NCI-H2081 treated with DMSO at 0.1 percent for 48 hours (cell line): ENCODE results near the gene PTPRF.

Experiments
- DNase-seq: peaks from one replicate; lab custom pipeline; 2025; lab: John Stamatoyannopoulos, UW

PTPRF gene

DNA sequence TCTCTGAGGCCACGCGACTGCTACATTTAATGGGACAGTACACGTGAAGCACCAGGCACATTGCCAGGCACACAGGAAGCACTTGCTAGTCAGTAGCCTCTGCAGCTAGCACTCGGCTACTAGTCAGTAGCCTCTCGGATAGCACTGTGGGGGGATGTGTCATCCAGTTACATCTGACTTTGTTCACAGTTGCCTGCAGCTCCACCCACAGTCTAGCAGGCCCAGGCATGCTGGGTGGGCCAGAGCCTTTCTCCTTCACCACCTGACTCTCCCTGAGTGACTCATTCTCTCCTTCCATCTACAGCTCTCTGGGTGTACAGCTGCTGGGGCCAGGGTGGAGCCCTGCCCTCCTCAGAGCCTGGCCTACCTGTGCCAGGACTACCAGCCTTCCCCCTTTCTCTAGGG lies 51.5 kb downstream of the PTPRF start:
- no peak for DNase-seq

- DNase-seq: no peak
Observed at GRCh38 chr1:43583058-43583457, 52.4 kb downstream of the PTPRF start.

- DNase-seq: no peak
Observed at GRCh38 chr1:43584204-43584603, 53.5 kb downstream of the PTPRF start.

- DNase-seq: no peak
Observed at GRCh38 chr1:43585557-43585956, 54.9 kb downstream of the PTPRF start.

- no peak for DNase-seq
Observed at GRCh38 chr1:43586136-43586731, 55.6 kb downstream of the PTPRF start.

GRCh38 chr1:43587001-43587400 lies 56.3 kb downstream of the PTPRF start:
- DNase-seq: no peak

GRCh38 chr1:43587594-43587993 lies 56.9 kb downstream of the PTPRF start:
- DNase-seq: no peak

DNA sequence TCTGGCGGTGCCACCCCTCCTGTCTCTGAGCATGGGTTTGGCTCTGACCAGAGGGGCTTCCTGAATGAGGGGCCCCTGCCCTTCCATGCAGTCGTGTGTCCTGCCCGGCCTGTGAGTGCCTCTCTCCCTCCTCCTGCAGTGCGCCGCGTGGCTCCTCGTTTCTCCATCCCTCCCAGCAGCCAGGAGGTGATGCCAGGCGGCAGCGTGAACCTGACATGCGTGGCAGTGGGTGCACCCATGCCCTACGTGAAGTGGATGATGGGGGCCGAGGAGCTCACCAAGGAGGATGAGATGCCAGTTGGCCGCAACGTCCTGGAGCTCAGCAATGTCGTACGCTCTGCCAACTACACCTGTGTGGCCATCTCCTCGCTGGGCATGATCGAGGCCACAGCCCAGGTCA lies 57.9 kb downstream of the PTPRF start:
- DNase-seq: no peak

GRCh38 chr1:43590388-43590925 lies 59.8 kb downstream of the PTPRF start:
- DNase-seq: no peak

DNA sequence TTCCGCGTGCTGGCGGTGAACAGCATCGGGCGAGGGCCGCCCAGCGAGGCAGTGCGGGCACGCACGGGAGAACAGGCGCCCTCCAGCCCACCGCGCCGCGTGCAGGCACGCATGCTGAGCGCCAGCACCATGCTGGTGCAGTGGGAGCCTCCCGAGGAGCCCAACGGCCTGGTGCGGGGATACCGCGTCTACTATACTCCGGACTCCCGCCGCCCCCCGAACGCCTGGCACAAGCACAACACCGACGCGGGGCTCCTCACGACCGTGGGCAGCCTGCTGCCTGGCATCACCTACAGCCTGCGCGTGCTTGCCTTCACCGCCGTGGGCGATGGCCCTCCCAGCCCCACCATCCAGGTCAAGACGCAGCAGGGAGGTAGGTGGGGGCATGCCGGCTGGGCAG lies 60.5 kb downstream of the PTPRF start:
- no peak for DNase-seq

- no peak for DNase-seq
Observed at GRCh38 chr1:43592051-43592665, 61.5 kb downstream of the PTPRF start.

DNA sequence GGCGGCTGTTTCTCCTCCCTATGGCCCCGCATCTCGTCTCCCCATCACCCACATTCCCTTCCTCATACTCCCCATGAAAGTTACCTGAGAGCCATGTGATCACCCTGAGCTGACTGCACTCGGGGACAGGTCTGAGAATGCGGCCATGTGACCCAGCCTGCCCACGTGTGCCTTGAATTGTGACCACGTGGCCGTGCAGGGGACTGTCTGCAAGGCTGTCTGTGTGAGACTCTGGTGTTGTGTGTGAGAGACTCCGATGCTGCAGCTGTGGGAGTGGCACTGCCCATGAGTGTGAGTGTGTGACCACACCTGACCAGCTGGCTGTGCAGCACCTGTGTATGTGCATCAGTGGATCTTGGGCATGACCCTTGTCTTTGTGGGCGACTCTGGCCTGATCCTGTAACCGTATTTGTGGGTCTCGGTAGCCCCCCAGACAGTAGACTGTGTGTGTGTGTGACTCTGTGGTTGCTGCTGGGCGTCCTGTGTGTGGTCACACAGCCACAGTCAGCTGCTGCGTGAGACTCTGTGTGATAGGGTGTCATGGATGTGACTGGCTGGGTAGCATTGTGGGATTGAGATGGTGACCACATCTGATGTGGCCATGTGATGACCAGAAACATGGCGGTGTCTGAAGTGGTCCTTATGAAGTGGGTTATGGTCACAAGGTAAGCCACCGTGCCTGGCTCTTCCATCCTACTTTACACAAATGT lies 62.4 kb downstream of the PTPRF start:
- DNase-seq: no peak

DNA sequence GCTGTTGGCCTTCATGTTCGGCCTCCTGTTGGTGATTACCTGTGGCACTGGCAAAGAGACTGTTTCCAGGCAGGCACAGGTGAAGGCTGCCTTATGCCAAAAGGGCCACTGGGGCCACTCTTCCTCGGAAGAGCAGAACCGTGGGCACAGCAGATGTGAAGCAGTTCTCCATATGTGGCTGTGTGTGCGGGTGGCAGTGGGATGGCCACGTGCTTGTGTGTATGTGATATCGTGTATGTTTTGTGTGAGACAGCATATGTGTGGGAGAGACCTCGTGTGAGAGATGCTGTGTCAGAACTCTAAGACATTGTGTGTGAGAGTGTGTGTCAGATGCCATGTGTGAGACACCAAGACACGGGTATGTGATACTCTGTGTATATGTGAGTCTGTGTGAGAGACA lies 65.9 kb downstream of the PTPRF start:
- DNase-seq: no peak

GRCh38 chr1:43597028-43597427 lies 66.3 kb downstream of the PTPRF start:
- DNase-seq: no peak

- no peak for DNase-seq
Observed at GRCh38 chr1:43597721-43598120, 67.0 kb downstream of the PTPRF start.

DNA sequence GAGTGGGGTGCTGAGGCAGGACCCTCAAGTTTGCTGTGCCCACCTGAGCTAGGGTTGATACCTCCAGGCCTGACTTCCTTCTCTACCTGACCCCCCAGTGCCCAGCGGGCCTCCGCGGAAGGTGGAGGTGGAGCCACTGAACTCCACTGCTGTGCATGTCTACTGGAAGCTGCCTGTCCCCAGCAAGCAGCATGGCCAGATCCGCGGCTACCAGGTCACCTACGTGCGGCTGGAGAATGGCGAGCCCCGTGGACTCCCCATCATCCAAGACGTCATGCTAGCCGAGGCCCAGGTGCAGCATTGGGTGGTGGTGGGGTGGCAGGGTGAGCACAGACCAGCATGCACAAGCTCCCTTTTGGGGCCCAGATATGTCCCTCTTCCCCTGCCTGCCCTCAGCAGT lies 67.9 kb downstream of the PTPRF start:
- DNase-seq: no peak

- DNase-seq: no peak
Observed at GRCh38 chr1:43600033-43601020, 69.6 kb downstream of the PTPRF start.

- DNase-seq: no peak
Observed at GRCh38 chr1:43602990-43603389, 72.3 kb downstream of the PTPRF start.

GRCh38 chr1:43604192-43604591 lies 73.5 kb downstream of the PTPRF start:
- DNase-seq: no peak

DNA sequence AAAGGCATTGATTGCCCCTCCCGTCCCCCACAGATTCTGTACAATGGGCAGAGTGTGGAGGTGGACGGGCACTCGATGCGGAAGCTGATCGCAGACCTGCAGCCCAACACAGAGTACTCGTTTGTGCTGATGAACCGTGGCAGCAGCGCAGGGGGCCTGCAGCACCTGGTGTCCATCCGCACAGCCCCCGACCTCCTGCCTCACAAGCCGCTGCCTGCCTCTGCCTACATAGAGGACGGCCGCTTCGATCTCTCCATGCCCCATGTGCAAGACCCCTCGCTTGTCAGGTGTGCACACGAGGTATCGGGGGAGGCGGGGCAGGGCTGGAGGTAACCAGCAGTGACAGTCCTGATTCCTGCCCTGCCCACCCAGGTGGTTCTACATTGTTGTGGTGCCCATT lies 74.5 kb downstream of the PTPRF start:
- no peak for DNase-seq

- DNase-seq: no peak
Observed at GRCh38 chr1:43605766-43606165, 75.1 kb downstream of the PTPRF start.

GRCh38 chr1:43606624-43607023 lies 75.9 kb downstream of the PTPRF start:
- DNase-seq: no peak
